Stimulated activated CD8-positive, alpha-beta memory T cell treated with anti-CD3 and anti-CD28 coated beads, Interleukin-4, amount 100 ng/mL, for 1 hour (primary cell): Measurements from ENCODE around the gene TSHR.
"Not testable (repeated sequence)": the region's sequence is repeated elsewhere in the genome, so short reads cannot be mapped to it uniquely, and the experiment has no call there.

ENCODE experiments used
- DNase-seq, 2 donors: peaks; one replicate each; pipeline ENCODE4 v3.0.0-alpha.2; 2020; ENCODE audit warnings: low read depth in 2 of 2, low spot score in 1 of 2

TSHR gene

DNA sequence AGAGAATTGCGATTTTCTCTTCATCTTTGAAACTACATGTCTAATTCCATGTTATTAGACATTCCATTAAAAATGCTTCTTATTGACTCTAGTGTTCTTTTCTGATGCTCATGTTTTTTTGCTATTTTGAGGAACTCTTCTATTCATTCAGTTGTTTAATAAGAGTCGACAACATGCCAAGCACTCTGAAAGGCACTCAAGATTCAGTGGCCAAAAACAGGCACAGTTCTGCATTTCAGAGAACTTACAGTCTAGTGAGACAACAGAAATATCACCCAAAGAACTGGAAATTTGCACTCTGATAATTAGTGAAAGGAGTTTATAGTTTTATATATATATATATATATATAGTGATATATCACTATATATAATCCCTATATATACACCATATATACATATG is 111.7 kb downstream of the TSHR start:
- no peak for DNase-seq

DNA sequence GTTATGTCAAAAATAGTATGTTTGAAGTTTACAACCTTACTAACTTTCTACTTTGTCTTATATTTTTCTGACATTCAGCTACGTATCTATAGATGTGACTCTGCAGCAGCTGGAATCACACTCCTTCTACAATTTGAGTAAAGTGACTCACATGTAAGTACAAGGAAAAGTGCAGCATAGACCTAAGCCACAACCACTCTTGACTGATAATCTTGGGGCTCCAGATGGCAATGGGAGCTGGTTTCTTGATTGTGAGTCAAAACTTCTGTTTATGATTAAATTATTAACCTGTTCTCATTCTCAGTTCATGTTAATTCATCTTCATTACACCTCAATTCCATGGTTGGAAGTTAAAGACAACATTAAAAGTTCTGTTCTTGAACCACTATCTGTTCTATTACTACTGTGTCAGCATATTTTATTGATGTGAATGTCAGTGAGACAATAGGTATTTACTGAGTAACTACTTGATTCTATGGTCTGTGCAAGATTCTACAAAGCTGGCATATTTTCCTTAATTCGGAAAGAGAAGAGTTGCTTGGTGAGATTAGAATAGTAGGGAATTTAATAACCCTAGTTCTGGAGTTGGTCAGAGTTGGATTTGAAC is 112.9 kb downstream of the TSHR start:
- DNase-seq = no peak

DNA sequence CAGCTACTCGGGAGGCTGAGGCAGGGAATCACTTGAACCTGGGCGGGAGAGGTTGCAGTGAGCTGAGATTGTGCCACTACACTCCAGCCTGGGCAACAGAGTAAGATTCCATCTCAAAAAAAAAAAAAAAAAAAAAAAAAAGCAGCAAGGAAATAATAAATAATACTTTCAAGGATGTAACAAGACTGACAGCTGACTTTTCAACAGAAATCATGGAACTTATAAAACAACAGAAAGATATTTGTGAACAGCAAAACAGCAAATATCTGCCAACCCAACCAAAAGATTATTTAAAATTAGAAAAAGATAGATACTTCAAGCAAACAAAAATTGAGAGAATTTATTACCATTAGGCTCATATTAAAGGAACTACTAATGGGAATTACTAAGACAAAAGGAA is 115.1 kb downstream of the TSHR start:
- no peak for DNase-seq

DNA sequence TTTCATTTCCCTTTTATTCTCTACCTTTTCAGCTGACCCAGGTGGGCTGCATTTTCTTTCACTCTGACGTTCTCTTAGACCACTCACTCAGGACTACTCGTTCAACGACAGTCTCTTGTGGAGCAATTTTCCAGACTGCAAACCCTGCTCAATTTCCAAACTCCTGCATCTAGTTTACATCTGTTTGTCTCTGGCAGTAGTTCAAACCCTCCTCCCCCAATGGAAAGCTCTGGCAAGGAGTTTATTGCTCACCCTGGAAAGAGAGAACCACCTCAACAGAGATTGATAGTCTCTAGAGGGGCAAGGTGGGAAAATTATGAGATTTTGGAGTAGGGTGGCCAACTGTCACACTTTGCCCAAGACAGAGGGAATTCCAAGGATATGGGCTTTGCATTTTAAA is 130.2 kb downstream of the TSHR start:
- no peak for DNase-seq

DNA sequence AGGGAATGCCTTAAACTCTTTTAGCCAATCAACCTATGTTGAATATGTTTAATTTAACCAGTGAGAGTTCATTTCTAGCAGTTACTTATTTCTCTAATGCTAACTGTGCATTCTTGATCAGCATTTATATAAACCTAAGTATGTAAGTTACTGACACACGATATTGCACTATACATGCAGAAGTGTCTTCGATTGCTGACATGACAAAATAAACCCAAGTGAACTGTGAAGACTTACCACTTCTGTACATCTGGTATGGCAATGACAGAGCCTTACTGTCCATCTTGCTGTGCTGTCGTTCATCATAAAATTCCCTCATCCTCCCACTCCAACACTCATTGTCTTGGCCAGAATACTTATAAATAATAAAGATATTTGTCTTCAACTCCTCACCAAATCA is 131.8 kb downstream of the TSHR start:
- DNase-seq = no peak

DNA sequence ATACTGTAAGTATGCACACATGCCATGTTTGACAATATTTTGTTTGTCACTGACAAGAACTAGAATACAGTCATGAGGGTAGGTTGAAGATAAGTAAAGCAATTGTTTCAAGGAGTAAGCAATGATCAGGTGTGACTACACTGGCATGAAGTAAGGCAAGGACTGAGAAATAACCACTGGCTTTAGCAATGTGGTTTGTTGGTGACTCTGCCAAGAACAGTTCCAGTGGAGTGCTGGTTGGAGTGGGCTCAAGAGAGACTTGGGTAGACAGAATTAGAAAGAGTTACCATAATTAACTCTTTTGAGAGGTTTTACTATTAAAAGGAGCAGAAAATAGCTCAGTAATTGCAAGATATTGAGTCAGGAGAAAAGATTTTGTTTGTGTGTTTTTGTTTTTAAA is 135.7 kb downstream of the TSHR start:
- DNase-seq = no peak

DNA sequence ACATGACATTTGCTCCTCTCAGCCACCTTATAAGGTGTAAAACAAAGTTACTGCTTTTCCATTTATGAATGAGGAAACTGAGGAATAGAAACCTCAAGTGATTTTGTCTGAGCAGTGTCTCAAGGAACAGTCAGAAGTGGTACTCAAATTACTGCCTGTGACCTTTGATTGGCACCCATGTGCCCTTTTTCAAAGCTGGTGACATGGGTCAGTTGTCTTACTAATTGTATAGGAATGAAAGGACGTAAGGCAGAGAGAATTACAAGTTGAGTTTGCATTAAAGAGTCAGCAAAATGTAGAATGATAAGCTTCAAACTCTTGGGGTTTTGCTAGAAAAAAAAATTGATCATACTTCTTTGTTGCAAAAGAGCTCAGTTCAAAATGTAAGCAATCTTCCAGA is 136.2 kb downstream of the TSHR start:
- no peak for DNase-seq

DNA sequence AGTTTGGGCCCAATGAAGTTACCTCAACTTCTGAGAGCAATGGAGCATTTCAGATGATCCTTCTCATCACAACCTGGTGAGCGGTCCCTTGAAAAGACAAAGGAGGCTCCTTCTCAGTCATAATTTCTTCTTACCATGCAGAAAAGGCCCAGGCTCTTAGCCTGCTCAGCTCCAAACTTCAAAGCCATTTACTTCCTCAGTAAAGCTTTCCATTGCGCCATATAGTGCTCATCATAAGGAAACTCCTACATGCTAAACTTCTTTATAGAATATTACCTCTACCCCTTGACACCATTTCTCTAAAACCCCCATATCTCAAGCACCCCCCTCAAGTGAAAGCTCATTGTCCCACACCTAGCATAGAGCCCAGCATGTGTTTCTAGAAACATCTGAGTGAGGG is 138.2 kb downstream of the TSHR start:
- DNase-seq = no peak

DNA sequence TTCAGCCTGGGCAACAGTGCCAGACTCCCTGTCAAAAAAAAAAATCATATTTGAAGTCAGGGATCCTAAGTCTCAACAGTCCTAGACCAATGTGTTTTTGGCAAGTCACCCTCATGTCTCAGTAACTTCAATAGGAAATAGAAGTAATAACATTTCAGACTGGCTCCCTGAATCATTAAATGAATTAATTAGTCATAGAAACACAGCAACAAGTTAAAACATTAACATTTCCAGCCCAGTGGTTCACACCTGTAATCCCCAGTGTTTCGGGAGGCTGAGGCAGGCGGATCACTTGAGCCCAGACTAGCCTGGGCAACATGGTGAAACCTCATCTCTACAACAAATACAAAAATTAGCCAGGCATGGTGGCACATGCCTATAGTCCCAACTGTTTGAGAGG is 140.1 kb downstream of the TSHR start:
- no peak for DNase-seq

DNA sequence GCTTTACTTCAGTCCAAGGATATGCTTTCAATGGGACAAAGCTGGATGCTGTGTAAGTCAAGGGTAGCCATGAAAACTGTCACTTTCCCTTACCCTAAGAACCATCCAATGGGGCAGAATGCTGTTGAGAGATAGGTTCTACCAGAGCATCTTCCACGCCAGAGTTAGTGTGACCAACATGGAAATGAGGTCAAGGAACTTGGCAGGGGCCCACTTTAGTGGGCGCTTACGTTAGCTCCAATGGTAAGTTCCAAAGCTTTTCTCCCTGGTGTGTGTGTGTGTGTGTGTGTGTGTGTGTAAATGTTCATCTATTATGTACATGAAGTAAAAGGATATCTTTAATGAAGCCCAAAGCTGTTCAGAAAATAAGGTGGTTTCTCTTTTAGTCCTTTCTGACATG is 141.2 kb downstream of the TSHR start:
- no peak for DNase-seq

DNA sequence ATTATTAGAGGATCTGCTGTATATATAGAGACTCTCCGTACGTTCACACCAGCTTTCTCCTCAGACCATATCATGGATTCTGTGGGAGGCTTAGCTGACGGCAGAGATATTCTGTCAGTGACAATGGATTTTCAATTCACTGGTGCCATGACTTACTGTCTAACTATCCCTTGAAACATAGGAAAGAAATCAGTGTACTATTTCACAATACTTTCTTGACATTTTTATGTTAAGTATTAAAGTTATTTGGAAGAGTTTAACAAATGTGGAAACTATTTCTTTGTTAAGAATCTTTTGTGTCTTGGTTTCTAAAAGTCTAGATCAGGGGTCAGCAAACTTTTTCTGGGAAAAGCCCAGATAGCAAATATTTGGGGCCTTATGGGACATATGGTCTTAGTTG is 146.8 kb downstream of the TSHR start:
- DNase-seq = no peak

DNA sequence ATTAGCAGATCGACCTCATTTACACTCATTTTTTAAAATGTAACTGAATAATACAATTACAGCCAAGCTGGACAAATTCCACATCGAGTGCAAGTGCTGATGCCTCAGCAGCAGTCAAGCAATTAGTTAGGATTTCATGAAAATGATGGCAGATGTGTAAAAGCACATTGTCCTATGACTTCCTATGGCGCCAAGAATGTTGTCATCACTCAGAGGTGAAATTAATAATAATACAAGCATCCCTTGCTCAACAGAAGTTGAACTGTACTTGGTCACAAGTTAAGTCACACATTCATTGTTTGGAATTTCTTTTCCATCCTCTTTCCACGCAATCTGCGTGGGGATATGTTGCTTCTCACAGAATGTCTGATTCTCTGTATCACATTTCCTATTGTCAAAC is 148.0 kb downstream of the TSHR start:
- no peak for DNase-seq

DNA sequence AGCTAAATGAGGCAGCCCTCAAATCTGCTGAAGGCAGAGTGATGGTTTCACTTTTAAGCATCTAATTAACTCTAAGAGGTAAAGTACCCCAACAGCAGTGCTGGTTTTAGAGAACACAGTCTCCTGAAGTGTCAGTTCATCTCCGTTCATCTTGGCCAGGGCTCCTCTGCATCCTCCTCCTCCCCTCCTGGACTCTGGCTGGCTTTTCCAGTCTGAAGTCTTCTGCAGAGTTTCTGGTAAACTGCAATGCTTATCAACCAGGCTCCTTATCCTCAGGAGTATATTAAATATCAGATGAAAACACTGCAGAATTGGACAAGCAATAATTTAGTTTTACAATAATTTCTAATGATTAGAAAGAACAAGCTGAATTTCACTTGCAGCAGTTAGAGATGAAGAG is 150.0 kb downstream of the TSHR start:
- DNase-seq = no peak

DNA sequence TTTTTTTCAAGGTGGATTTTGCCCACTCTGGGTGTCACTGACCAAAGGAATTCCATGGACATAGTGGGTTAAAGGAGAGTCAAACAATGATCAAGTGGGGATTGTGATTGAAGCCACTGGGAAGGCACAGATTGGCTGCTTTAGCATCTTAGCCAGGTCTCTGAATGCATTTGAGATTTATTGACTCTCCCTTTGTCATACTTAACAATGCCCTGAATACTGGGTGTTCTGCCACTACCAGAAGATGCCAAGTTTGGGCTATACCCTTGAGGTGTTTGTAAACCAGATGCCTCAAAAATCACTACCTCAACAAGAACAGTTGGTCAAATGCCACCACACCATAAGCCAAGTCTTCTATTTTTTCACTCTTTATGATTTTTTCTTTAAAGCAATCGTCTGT is 150.5 kb downstream of the TSHR start:
- DNase-seq = no peak

DNA sequence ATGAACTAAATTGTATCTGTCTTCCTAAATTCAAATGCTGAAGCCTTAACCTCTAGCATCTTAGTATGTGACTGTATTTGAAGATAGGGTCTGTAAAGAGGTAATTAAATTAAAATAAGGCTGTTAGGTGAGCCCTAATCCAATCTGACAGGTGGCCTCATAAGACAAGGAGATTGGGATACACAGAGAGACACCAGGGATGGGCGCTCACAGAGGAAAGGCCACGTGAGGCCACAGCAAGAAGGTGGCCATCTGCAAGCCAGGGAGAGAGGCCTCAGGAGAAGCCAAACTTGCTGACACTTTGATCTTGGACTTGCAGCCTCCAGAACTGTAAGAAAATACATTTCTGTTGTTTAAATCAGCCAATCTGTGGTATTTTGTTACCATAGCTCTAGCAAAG is 154.8 kb downstream of the TSHR start:
- DNase-seq = no peak

DNA sequence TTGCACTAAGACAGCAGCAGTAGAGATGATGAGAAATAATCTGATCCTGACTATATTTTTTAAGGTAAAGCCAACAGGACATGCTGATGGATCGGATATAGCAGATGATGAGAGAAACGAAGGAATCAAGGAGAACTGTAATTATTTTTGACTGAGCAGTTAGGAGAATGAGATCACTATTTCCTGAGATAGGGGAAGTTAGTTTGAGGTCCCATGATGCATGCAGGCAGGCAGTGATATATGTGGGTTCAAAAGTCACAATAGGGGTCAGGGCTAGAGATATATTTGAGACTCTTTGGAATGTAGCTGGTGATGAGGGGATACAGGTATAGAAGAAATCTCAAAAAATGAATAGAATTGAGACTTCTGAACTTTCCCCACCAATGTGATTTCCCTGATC is 157.8 kb downstream of the TSHR start:
- no peak for DNase-seq

DNA sequence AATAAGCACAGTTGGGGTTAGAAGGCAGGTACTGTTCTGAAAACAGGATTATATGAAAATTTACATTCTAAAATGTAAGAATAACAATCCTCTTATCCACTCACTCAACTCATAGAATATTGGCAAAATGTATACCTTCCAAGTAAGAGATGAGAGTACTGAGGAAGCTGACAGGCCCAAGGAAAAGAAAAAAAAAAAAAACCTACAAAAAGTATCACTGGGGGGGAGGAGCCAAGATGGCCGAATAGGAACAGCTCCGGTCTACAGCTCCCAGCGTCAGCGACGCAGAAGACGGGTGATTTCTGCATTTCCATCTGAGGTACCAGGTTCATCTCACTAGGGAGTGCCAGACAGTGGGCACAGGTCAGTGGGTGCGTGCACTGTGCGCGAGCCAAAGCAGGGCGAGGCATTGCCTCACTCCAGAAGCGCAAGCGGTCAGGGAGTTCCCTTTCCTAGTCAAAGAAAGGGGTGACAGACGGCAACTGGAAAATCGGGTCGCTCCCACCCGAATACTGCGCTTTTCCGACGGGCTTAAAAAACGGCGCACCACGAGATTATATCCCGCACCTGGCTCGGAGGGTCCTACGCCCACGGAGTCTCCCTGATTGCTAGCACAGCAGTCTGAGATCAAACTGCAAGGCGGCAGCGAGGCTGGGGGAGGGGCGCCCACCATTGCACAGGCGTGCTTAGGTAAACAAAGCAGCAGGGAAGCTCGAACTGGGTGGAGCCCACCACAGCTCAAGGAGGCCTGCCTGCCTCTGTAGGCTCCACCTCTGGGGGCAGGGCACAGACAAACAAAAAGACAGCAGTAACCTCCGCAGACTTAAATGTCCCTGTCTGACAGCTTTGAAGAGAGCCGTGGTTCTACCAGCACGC is 158.8 kb downstream of the TSHR start:
- DNase-seq = not testable (repeated sequence)

DNA sequence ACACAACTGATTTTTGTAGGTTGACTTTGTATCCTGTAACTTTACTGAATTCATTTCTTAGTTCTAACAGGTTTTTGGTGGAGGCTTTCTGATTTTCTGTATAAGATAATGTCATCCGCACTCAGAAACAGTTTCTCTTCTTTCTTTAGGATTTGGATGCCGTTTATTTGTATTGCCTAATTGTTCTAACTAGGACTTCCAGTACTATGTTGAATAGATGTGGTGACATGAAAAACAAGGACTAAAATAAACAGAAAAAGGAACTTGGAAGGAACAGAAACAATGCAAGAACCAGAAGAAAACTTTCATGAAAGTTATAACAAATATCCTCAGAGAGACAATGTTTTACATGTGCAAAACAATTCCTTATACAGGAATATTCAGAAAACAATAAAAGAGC is 165.1 kb downstream of the TSHR start:
- no peak for DNase-seq

DNA sequence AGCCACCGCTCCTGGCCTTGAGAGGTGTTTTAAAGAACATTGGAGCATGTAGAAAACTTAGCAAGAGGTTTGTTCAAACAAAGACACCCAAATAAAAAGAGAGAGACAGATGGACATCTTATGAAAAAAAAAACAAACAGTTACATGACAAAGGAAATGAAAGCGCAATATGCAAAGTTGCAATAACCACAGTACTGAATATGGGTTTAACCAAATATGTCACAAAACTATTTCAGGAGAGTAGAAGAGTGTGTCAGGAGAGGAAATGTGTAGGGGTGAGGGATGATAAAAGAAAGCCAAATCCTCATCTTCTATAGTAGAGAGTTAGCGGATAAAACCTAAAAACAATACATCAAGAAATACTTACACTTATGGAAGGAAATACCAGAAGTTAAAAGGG is 166.9 kb downstream of the TSHR start:
- DNase-seq = no peak

DNA sequence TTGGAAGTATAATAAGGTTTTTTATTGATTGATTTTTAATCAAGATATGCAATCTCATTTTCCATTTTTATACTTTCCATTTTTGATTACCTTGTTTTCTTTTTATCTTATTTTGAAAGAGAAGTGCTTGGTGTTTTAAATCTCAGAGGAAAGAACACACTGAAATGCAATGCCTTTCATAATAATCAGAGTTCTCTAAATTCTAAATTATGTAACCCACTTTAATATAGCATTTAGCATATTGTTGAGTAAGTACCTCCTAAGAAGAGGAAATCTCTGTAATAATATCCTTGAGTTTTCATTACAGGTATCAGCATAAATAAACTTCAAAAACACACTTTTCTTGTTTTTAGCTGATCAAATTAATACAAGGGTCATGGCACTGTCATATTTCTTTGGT is 168.4 kb downstream of the TSHR start:
- DNase-seq = no peak

DNA sequence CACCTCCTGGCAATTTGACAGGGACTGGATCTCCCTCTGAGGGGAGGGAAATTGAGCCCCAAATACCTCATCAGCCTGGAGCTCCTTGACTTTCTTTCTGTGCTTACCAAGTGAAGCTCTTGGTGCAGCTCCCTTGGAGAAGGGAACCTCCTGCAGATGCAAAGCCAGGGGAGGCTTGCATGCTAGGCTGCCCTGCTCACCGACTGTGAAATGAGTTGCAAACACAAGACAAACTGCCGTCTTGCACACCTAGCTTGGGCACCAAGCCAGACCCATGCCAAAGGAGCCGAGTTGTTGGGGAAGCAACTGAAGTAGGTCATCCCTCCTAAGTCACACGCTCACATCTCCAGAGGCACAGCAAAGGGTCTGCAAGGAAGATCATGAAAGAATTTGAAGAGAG is 170.1 kb downstream of the TSHR start:
- DNase-seq = no peak

DNA sequence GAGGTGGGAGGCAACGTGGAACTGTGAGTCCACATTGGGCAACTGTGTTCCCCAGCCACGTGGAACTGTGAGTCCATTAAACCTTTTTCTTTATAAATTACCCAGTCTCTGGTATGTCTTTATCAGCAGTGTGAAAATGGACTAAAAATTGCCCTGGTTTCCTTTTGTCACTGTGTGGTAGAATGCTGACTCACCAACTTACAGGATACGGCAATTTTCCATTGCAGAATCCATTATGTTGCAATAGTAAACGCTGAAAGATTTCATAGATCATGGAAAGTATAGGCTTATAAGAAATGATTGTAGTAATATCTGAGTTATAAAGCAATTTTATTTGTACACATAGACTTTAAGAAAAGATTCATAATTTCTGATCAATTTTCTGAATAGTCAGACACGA is 172.4 kb downstream of the TSHR start:
- no peak for DNase-seq

DNA sequence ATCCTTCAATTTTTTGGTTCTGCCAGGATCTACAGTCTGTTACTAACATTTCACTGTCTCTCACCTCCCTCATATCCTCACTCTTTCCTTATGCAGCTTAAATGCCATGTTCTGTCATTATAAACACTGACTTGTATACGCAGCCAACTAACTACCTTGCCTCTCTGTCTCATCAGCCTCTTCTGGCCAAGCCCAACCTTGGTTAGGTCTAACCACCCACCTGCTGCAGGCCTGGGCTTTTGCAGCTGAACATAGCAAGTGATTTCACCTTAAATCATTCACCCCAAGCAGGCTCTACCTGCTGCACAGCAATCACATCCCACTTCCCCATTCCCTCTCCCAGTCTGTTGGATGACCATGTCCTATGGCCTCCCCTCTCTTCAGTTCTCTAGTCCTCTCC is 173.8 kb downstream of the TSHR start:
- DNase-seq = no peak
